HG02571 (cell line): Measurements from ENCODE around the gene PAK1.

Experiments
- ATAC-seq: cut with Tn5 transposase; IDR thresholded peaks from one replicate; pipeline ENCODE4 v1.9.1; 2021; ENCODE audit warnings: mild to moderate bottlenecking, moderate library complexity; ENCODE audit not compliant: unreplicated experiment

PAK1 gene

GRCh38 chr11:77440678-77441077, 33.2 kb downstream of the PAK1 start:
- no peak for ATAC-seq

GRCh38 chr11:77438487-77438886, 35.4 kb downstream of the PAK1 start:
- no peak for ATAC-seq

GRCh38 chr11:77436969-77437368, 36.9 kb downstream of the PAK1 start:
- ATAC-seq: no peak

- no peak for ATAC-seq
Measured at GRCh38 chr11:77436506-77436905, 37.4 kb downstream of the PAK1 start.

- no peak for ATAC-seq
Measured at GRCh38 chr11:77435972-77436371, 37.9 kb downstream of the PAK1 start.

GRCh38 chr11:77431813-77432212, 42.1 kb downstream of the PAK1 start:
- no peak for ATAC-seq

GRCh38 chr11:77428598-77428997, 45.3 kb downstream of the PAK1 start:
- ATAC-seq: no peak

- ATAC-seq: no peak
Measured at GRCh38 chr11:77425346-77425745, 48.5 kb downstream of the PAK1 start.

- no peak for ATAC-seq
Measured at GRCh38 chr11:77424644-77425043, 49.2 kb downstream of the PAK1 start.

- no peak for ATAC-seq
Measured at GRCh38 chr11:77423624-77424023, 50.3 kb downstream of the PAK1 start.

- no peak for ATAC-seq
Measured at GRCh38 chr11:77422687-77423086, 51.2 kb downstream of the PAK1 start.

GRCh38 chr11:77421041-77421723, 52.7 kb downstream of the PAK1 start:
- ATAC-seq: no peak

- ATAC-seq: no peak
Measured at GRCh38 chr11:77418971-77419597, 54.8 kb downstream of the PAK1 start.

- ATAC-seq: no peak
Measured at GRCh38 chr11:77418155-77418970, 55.5 kb downstream of the PAK1 start.

GRCh38 chr11:77416357-77416756, 57.5 kb downstream of the PAK1 start:
- no peak for ATAC-seq

GRCh38 chr11:77413850-77414460, 59.9 kb downstream of the PAK1 start:
- ATAC-seq: no peak

GRCh38 chr11:77412814-77413213, 61.1 kb downstream of the PAK1 start:
- ATAC-seq: no peak

- ATAC-seq: peak; percentile 91
Measured at GRCh38 chr11:77411717-77412441, 62.0 kb downstream of the PAK1 start.

- peak; percentile 51 for ATAC-seq
Measured at GRCh38 chr11:77411137-77411707, 62.7 kb downstream of the PAK1 start.

- ATAC-seq: no peak
Measured at GRCh38 chr11:77410076-77410827, 63.6 kb downstream of the PAK1 start.
